Measurements from ENCODE around the gene PRRT4. TPM values are rescaled to one million over a fixed set of nuclear protein-coding genes. Genes with fewer than 3 reads are reported as not detected.

PRRT4 gene
- total and polyA plus RNA-seq, 9 of the 15 experiments (the other 6 are each of a cell fraction or from before 2014, with no cell fraction given): not detected

GRCh38 chr7:128407233-128407589 is 45.7 kb upstream of the PRRT4 start:
- ATAC-seq (no peak), FAIRE-seq (no peak), DNase-seq (ENCODE audit: extremely low read depth in 1 of 4, low spot score in 3 of 4) (no peak)
- Histone ChIP-seq H3K79me2 (ENCODE audit: control insufficient read depth, insufficient read depth, low read length) (peaks cover 30% of the 10 kb centered on the region), H3K27me3 (ENCODE audit: control insufficient read depth in 2 of 2, insufficient read depth in 2 of 2, low read length in 2 of 2) (no peaks in the 10 kb centered on the region), H3K9me1 (ENCODE audit: control insufficient read depth, insufficient read depth, low read length) (no peaks in the 10 kb centered on the region), H3K27ac (ENCODE audit: extremely low read depth, low read depth, low read length) (no peak overlapping the region), H3K9ac (ENCODE audit: insufficient read depth in 1 of 2, low read depth in 2 of 2, low read length in 2 of 2) (peak overlapping the region in 1 of 2 experiments; percentile 90; a peak in 2 of 4 replicates), H3K4me2 (ENCODE audit: insufficient read depth, low read length) (no peak overlapping the region), H4K20me1 (replicated peaks; ENCODE audit: control insufficient read depth, insufficient read depth, low read length) (no peaks in the 10 kb centered on the region; the same call in 1 of the 2 replicates), H2AFZ (ENCODE audit: low read depth, low read length) (no peak overlapping the region), H3K36me3 (ENCODE audit: control insufficient read depth, insufficient read depth, low read length) (peaks cover 21% of the 10 kb centered on the region; the same call in 2 of the 3 replicates), H3K4me1 (replicated peaks in 1 of 2; ENCODE audit: control insufficient read depth in 2 of 2, insufficient read depth in 2 of 2, low read length in 2 of 2) (peaks cover 54 to 68% of the 10 kb centered on the region in 2 experiments), H3K9me3 (replicated peaks; ENCODE audit: control insufficient read depth, insufficient read depth, low read depth, low read length) (no peaks in the 10 kb centered on the region), H3K4me3 (no peak overlapping the region)
- intact Hi-C loops (cut with micrococcal nuclease) (no loop called here), in situ Hi-C loops (cut with MboI) (no loop called here)
- 62% methylated on average over 7 of the region's 7 CpGs for WGBS (ENCODE audit: insufficient coverage, low coverage, missing lambda C conversion rate)
- BruUV-seq (replicated peaks): no TSS peak
- ChIA-PET POLR2A (interaction anchor here (0.6 to 2.7 kb wide), 6 partner anchors 14 to 69 kb away, joined by 3 to 10 read pairs (median 5); partner anchors contain the start of genes METTL2B and RBM28), CTCF (ENCODE audit: low intra/inter-chr PET ratio) (no interaction called here)
- TF ChIP-seq ZBTB2 (IDR thresholded peaks at IDR 0.05) (no peak), RBFOX2 (IDR thresholded peaks at IDR 0.05; ENCODE audit: low read depth, low read length) (0 out of 2 replicates have a peak, but pooled peaks have one; percentile 22), E2F4 (CRISPR knock-in tag; IDR thresholded peaks at IDR 0.05; ENCODE audit: low read depth) (no peak), HNRNPL (IDR thresholded peaks at IDR 0.05; ENCODE audit: low read depth, low read length) (no peak), PRDM10 (IDR thresholded peaks at IDR 0.05; ENCODE audit: partially characterized antibody) (no peak), CBFB (CRISPR knock-in tag; IDR thresholded peaks at IDR 0.05) (0 out of 2 replicates have a peak, but pooled peaks have one; percentile 52), GABPA (tag; conservative IDR thresholded peaks at IDR 0.05; ENCODE audit: low read depth) (no peak), PHF20 (IDR thresholded peaks at IDR 0.05; ENCODE audit: partially characterized antibody) (no peak), POLR2AphosphoS2 (IDR thresholded peaks at IDR 0.05; ENCODE audit: low read length) (no peak), CEBPZ (IDR thresholded peaks at IDR 0.05; ENCODE audit: borderline replicate concordance, low read depth, low read length) (no peak), ZBTB34 (CRISPR knock-in tag; IDR thresholded peaks at IDR 0.05) (no peak)

Measured in K562 (cell line).